WTC11 (cell line): ENCODE data around the gene ABHD10. TPM values are rescaled to one million over a fixed set of nuclear protein-coding genes. Genes with fewer than 3 reads are reported as not detected.

Experiments
- AR ChIP-seq: fragments of 250-450 bp; sonication (Bioruptor Pico); IDR thresholded peaks from 2 replicates; pipeline ENCODE4 v1.9.0; 2021; ENCODE audit warnings: mild to moderate bottlenecking
- CBFB ChIP-seq: sonication (generic); formaldehyde crosslinking; IDR thresholded peaks from 2 replicates; pipeline ENCODE4 v1.8.1; 2022; ENCODE audit warnings: mild to moderate bottlenecking, low read depth, missing genetic modification reagents
- CREB1 ChIP-seq: sonication (generic); formaldehyde crosslinking; IDR thresholded peaks from 2 replicates; pipeline ENCODE4 v1.8.0; 2023; ENCODE audit warnings: mild to moderate bottlenecking, missing genetic modification reagents
- CREM ChIP-seq: sonication (generic); formaldehyde crosslinking; IDR thresholded peaks from 2 replicates; pipeline ENCODE4 v1.8.1; 2022; ENCODE audit warnings: mild to moderate bottlenecking, missing genetic modification reagents, moderate library complexity
- ELF4 ChIP-seq: sonication (generic); formaldehyde crosslinking; IDR thresholded peaks from 2 replicates; pipeline ENCODE4 v1.8.1; 2022; ENCODE audit warnings: low read depth, mild to moderate bottlenecking, moderate library complexity, missing genetic modification reagents
- ERG ChIP-seq: fragments of 250-450 bp; sonication (Bioruptor Pico); IDR thresholded peaks from 2 replicates; pipeline ENCODE4 v1.8.0; 2021; ENCODE audit warnings: mild to moderate bottlenecking
- ESRRA ChIP-seq: sonication (generic); formaldehyde crosslinking; IDR thresholded peaks from 2 replicates; pipeline ENCODE4 v1.8.1; 2022; ENCODE audit warnings: mild to moderate bottlenecking, missing genetic modification reagents, borderline replicate concordance
- FOXK1 ChIP-seq: sonication (generic); formaldehyde crosslinking; IDR thresholded peaks from 2 replicates; pipeline ENCODE4 v1.8.0; 2022; ENCODE audit warnings: mild to moderate bottlenecking, moderate library complexity, missing genetic modification reagents
- FOXP4 ChIP-seq: sonication (generic); formaldehyde crosslinking; IDR thresholded peaks from 2 replicates; pipeline ENCODE4 v1.8.0; 2022; ENCODE audit warnings: mild to moderate bottlenecking, missing genetic modification reagents
- MYBL2 ChIP-seq: sonication (generic); formaldehyde crosslinking; IDR thresholded peaks from 2 replicates; pipeline ENCODE4 v1.8.1; 2023; ENCODE audit warnings: mild to moderate bottlenecking, moderate library complexity, missing genetic modification reagents
- NR2C2 ChIP-seq: sonication (generic); formaldehyde crosslinking; IDR thresholded peaks from 2 replicates; pipeline ENCODE4 v1.8.0; 2022; ENCODE audit warnings: mild to moderate bottlenecking, missing genetic modification reagents
- RELA ChIP-seq: sonication (generic); formaldehyde crosslinking; IDR thresholded peaks from 2 replicates; pipeline ENCODE4 v1.8.1; 2022; ENCODE audit warnings: missing genetic modification reagents, mild to moderate bottlenecking, borderline replicate concordance
- SOX15 ChIP-seq: fragments of 250-450 bp; sonication (Bioruptor Pico); IDR thresholded peaks from 2 replicates; pipeline ENCODE4 v1.9.0; 2021; ENCODE audit warnings: mild to moderate bottlenecking
- TCF7 ChIP-seq: sonication (generic); formaldehyde crosslinking; IDR thresholded peaks from 2 replicates; pipeline ENCODE4 v1.8.0; 2022; ENCODE audit warnings: mild to moderate bottlenecking, low read depth, missing genetic modification reagents, moderate library complexity
- ZNF121 ChIP-seq: sonication (generic); formaldehyde crosslinking; IDR thresholded peaks from 2 replicates; pipeline ENCODE4 v1.8.0; 2023; ENCODE audit warnings: missing genetic modification reagents
- ZNF425 ChIP-seq: fragments of 250-450 bp; sonication (Bioruptor Pico); conservative IDR thresholded peaks from 2 replicates; pipeline ENCODE4 v1.9.0; 2021; ENCODE audit warnings: mild to moderate bottlenecking
- ZNF512 ChIP-seq: sonication (generic); formaldehyde crosslinking; IDR thresholded peaks from 2 replicates; pipeline ENCODE4 v1.8.1; 2022; ENCODE audit warnings: missing genetic modification reagents, borderline replicate concordance
- ZNF671 ChIP-seq: fragments of 250-450 bp; sonication (Bioruptor Pico); IDR thresholded peaks from 2 replicates; pipeline ENCODE4 v1.8.0; 2021; ENCODE audit warnings: mild to moderate bottlenecking
- total RNA-seq: library from RNA; stranded (reverse); gene quantifications from 3 replicates; pipeline ENCODE4 v1.2.3, GENCODE V29; 2021
- TF ChIP-seq, protein P1 (sequence below): sonication (generic); formaldehyde crosslinking; IDR thresholded peaks from 2 replicates; pipeline ENCODE4 v1.8.1; 2022; ENCODE audit warnings: mild to moderate bottlenecking, moderate library complexity, missing genetic modification reagents
- TF ChIP-seq, protein P2 (sequence below): sonication (generic); formaldehyde crosslinking; IDR thresholded peaks from 2 replicates; pipeline ENCODE4 v1.8.1; 2023; ENCODE audit warnings: mild to moderate bottlenecking, moderate library complexity, missing genetic modification reagents
- TF ChIP-seq, protein P3 (sequence below): sonication (generic); formaldehyde crosslinking; IDR thresholded peaks from 2 replicates; pipeline ENCODE4 v1.8.0; 2023; ENCODE audit warnings: mild to moderate bottlenecking, missing genetic modification reagents

ABHD10 gene
- total RNA-seq, 1 experiment from 2014 or later = 27.6 TPM

DNA sequence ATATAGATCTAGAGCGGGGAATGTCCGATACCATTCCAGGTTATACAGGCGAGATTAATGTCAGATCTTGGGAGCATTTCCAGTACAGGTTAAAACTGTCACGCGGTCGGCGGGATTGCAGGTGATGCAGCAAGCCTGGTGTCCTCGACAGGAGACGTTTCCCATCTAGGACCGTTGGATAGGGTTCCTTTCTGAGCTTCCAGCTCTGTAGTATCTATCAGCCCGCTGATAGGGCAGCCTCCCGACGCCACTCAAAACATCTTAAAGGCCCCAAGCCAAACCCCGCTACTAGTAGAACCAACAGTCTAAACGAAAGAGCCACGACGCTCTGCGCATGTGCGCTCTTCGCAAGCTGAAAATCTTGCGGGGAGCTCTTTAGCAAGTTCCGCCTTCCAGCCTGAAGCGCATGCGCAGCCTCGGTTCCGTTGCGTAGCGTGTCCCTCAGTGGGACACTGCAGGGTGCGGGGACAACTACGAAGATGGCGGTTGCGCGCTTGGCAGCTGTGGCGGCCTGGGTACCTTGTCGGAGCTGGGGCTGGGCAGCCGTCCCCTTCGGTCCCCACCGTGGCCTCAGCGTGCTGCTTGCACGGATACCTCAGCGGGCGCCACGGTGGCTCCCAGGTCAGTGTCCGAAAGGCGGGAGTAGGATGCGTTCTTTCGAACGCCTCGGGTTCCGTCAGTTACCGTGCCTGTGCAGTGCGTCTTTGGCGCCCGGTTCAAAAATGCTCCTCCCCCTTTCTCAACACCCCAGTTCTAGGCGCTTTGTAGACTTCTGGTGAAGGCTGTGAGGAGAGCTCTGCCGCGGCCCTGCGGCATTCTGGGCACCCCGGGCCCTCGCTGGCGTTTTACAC, at the start of gene ABHD10 (continued):
- TF ChIP-seq TCF7 (CRISPR knock-in tag) (no peak), ZNF121 (CRISPR knock-in tag) (no peak), ZNF512 (CRISPR knock-in tag) (no peak), ZNF425 (CRISPR knock-in tag) (no peak), CREB1 (CRISPR knock-in tag) (no peak), FOXP4 (CRISPR knock-in tag) (peak; percentile 89; the same call in 1 of the 2 replicates), CBFB (CRISPR knock-in tag) (0 out of 2 replicates have a peak, but pooled peaks have one; percentile 50), FOXK1 (CRISPR knock-in tag) (peak; percentile 83), ERG (CRISPR knock-in tag) (no peak), NR2C2 (CRISPR knock-in tag) (no peak), ESRRA (CRISPR knock-in tag) (no peak), ELF4 (no peak), MYBL2 (CRISPR knock-in tag) (peak; percentile 82; the same call in 1 of the 2 replicates), SOX15 (CRISPR knock-in tag) (no peak), ZNF671 (no peak), CREM (peak; percentile 70; the same call in 1 of the 2 replicates), RELA (CRISPR knock-in tag) (no peak), AR (CRISPR knock-in tag) (no peak)
- TF ChIP-seq, protein P1, sequence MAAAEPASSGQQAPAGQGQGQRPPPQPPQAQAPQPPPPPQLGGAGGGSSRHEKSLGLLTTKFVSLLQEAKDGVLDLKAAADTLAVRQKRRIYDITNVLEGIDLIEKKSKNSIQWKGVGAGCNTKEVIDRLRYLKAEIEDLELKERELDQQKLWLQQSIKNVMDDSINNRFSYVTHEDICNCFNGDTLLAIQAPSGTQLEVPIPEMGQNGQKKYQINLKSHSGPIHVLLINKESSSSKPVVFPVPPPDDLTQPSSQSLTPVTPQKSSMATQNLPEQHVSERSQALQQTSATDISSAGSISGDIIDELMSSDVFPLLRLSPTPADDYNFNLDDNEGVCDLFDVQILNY (CRISPR knock-in tag) = peak; percentile 71; the same call in 1 of the 2 replicates
- TF ChIP-seq, protein P2, sequence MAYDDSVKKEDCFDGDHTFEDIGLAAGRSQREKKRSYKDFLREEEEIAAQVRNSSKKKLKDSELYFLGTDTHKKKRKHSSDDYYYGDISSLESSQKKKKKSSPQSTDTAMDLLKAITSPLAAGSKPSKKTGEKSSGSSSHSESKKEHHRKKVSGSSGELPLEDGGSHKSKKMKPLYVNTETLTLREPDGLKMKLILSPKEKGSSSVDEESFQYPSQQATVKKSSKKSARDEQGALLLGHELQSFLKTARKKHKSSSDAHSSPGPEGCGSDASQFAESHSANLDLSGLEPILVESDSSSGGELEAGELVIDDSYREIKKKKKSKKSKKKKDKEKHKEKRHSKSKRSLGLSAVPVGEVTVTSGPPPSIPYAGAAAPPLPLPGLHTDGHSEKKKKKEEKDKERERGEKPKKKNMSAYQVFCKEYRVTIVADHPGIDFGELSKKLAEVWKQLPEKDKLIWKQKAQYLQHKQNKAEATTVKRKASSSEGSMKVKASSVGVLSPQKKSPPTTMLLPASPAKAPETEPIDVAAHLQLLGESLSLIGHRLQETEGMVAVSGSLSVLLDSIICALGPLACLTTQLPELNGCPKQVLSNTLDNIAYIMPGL (CRISPR knock-in tag) = peak; percentile 34; the same call in 1 of the 2 replicates
- TF ChIP-seq, protein P3, sequence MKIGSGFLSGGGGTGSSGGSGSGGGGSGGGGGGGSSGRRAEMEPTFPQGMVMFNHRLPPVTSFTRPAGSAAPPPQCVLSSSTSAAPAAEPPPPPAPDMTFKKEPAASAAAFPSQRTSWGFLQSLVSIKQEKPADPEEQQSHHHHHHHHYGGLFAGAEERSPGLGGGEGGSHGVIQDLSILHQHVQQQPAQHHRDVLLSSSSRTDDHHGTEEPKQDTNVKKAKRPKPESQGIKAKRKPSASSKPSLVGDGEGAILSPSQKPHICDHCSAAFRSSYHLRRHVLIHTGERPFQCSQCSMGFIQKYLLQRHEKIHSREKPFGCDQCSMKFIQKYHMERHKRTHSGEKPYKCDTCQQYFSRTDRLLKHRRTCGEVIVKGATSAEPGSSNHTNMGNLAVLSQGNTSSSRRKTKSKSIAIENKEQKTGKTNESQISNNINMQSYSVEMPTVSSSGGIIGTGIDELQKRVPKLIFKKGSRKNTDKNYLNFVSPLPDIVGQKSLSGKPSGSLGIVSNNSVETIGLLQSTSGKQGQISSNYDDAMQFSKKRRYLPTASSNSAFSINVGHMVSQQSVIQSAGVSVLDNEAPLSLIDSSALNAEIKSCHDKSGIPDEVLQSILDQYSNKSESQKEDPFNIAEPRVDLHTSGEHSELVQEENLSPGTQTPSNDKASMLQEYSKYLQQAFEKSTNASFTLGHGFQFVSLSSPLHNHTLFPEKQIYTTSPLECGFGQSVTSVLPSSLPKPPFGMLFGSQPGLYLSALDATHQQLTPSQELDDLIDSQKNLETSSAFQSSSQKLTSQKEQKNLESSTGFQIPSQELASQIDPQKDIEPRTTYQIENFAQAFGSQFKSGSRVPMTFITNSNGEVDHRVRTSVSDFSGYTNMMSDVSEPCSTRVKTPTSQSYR (CRISPR knock-in tag) = peak; percentile 56; the same call in 1 of the 2 replicates
